ENCODE data around the gene CHD5.
"Not testable (repeated sequence)": the region's sequence is repeated elsewhere in the genome, so short reads cannot be mapped to it uniquely, and the experiment has no call there.

DNA sequence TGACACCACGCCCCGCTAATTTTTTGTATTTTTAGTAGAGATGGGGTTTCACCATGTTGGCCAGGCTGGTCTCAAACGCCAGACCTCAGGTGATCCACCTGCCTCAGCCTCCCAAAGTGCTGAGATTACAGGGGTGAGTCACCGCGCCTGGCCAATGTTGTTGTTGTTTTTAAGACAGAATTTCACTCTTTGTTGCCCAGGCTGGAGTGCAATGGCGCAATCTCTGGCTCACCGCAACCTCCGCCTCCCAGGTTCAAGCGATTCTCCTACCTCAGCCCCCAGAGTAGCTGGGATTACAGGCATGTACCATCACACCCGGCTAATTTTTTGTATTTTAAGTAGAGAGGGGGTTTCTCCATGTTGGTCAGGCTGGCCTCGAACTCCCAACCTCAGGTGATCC lies 39.5 kb upstream of the CHD5 start:
- not testable (repeated sequence) for TF ChIP-seq POLR2A, TAF1, POLR2AphosphoS5 (IDR thresholded peaks at IDR 0.05; ENCODE audit: low read depth, low read length)

Data from GM12891 (cell line).